NCI-H2107 (cell line): Measurements from ENCODE around the gene DDX10.

Experiments used
- DNase-seq: peaks from one replicate; lab custom pipeline; 2025; lab: John Stamatoyannopoulos, UW

Gene DDX10

DNA sequence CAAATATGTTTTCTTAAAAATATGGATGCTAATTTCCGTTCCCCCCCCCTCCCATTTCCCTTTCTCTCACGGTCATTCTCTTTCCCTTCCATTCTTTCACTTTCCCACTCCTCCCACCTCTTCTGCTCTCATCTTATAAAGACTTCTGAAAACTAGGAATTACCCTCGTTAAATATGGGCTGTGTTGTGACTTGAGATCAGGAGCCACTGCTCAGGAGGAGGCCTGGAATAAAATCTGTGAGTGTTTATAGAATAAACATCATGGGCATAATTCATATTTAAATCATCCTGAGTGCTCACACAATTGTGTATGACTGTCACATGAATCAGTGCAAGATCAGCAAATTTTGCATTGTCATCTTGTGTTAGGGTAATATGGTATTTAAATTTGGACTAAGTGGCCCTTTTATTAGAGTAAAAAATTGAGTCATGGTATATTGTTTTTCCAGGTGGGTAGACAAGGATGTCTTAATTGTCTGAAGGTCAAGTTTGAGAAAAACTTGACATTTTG lies 208.0 kb downstream of the DDX10 start:
- no peak for DNase-seq

- no peak for DNase-seq
Observed at GRCh38 chr11:108873310-108873709, 208.4 kb downstream of the DDX10 start.

DNA sequence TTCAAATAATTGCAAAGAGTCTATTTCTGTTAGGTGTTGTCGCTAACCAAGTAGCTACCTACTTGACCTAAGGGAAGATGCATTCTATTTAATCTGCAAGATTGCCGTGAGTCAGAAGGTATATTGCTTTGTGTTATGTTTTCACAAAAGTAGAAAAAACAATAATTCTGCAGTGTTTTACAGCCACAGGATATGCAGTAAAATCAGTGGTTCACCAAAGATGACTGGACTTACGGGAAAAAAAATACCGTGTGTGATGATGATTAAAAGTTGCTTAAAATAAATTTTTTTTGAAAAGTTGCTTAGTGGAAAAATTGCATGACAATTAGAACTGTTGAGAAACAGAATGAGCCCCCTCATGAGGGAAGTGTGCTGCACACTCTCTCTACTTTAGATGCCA lies 209.1 kb downstream of the DDX10 start:
- DNase-seq, result no peak

DNA sequence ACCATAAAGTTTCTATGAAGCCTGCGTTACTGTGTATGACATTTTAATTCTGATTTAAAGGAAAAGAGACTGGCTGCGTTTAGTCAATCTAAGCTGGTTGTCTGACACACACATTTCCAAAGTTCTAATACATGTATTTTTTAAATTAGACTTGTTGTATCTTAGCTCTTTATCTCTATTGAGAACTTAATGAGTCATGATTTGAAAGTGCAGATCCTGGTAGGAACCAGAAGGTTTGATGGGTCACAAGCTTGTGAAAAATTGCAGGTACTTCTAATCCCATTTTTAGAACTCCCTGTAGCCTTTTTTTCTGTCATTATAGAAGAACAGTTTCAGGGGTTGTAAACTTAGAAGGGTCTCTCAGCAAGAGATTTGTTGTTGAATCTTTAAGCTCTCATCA lies 210.3 kb downstream of the DDX10 start:
- no peak for DNase-seq

- DNase-seq, result no peak
Observed at GRCh38 chr11:108877178-108877577, 212.3 kb downstream of the DDX10 start.

DNA sequence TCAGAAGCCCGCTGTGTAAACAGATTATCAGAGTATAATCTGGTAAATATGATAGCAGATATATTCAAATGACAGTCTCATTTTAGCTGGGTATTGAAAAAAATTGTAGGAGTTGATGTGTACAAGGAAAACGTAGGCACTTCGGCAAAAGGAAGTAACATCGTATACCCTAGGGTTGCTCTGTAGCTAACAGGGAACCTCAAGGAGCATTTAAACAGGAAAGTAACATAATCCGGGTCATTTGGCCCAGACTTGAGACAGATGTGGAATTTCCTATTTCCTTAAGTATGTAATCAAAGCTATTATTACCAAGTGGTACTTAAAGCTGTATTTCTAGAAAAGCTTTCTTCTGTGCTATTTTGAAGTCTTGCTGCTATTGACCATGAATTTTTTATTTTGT lies 215.6 kb downstream of the DDX10 start:
- no peak for DNase-seq

GRCh38 chr11:108881131-108881530 lies 216.3 kb downstream of the DDX10 start:
- no peak for DNase-seq

- DNase-seq, result no peak
Observed at GRCh38 chr11:108882211-108882831, 217.5 kb downstream of the DDX10 start.

DNA sequence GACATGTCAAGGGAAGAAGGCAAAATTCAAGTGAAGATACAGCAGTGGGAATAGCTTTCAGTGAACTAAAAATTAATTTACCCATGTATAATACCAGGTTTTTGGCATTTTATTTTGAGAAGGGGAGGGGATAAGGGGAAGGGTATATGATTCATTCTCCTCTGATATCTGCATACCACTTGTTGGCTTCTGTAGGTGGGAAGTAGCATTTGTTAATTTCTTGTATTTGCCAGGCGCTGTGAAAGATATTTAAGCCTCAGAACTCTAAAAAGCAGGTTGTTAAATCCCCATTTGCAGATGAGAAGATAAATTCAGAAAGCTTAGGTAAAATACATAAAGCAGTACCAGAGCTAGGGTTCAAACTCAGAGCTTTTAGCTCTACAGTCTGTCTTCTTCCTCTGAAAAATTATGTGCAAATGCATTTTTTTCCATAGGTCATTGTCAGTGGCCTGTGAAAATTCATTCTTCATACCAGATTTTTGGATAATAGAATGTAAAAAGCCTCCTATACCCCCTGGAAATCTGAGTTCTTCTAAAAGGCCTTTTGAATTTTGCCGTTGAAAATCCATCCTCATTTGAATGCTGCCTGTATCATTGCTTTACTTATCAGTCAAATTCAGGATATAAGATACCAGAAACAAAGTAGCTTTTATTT lies 221.3 kb downstream of the DDX10 start:
- DNase-seq, result no peak

GRCh38 chr11:108886660-108887009 lies 221.8 kb downstream of the DDX10 start:
- no peak for DNase-seq

- no peak for DNase-seq
Observed at GRCh38 chr11:108887436-108888238, 222.8 kb downstream of the DDX10 start.

DNA sequence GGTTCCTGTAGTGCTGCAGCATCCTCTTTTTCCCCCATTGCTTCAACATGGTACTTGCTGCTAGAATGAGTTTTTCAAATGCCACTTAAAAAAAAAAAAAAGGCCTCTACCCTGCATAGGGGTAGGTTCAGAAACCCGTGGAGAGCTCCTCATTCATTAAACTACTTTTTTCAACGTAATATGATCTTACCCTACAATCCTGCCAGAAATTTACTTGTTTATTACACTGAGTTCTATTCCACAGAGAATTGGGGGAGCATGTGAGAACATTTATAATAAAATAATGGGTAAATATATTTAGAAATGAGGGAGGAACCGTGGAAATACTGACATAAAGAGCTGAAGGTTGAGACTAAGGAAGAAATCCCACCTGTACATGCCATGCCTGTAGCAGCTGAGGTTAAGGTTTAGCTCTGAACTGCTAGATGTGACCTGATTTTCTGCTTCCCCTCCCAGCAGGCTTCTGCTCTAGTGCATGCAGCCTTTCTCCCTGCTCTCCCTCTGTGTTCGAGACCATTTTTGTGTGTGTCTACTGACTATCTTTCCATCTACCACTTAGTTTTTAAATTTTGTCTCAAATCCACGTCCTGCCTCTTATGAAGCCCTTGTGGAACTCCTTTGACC lies 225.7 kb downstream of the DDX10 start:
- peak; percentile 18 for DNase-seq

- no peak for DNase-seq
Observed at GRCh38 chr11:108891143-108891542, 226.3 kb downstream of the DDX10 start.

DNA sequence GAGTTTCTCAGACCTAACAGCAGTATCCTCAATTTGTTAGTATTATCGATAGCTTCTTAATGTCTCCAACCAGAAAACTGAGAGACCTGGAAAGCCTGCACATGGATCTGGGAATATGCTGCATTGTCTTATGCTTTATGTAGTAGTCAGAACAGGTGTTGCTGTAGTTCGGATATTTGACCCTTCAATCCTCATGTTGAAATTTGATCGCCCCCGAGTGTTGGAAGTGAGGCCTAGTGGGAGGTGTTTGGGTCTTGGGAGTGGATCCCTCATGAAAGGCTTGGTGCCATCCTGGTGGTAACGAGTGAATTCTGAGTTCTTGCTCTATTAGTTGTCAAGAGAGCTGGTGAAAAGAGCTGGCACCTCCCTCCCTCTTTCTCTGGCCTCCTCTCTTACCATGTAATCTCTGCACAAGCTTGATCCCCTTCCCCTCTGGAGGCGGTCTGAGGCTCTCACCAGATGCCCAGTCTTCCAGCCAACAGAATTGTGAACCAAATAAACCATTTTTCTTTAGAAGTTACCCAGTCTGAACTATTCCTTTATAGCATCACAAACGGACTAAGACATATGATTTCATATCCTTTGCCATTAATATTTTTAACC lies 227.1 kb downstream of the DDX10 start:
- peak; percentile 16 for DNase-seq

GRCh38 chr11:108895579-108896480 lies 231.0 kb downstream of the DDX10 start:
- DNase-seq, result no peak

DNA sequence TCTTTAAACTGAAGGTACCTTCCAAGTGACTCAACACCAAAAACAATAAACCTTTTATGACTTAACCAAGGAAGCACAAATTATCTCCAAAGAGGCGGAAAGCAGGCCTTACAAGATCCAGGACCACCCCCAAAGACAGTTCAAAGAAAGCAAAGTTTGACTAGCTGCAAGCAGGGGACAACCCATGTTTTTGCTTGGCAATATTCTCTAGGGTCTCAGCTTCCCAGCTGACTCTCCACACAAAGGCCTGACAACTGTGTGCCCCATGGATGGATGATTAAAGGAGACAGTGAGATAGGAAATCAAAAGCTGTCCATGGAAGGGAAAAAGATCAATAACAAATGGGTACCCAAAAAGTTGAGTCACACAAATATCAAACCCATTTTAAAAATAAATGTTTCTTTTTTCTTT lies 232.2 kb downstream of the DDX10 start:
- DNase-seq, result no peak

- DNase-seq, result no peak
Observed at GRCh38 chr11:108897916-108898315, 233.0 kb downstream of the DDX10 start.

GRCh38 chr11:108901359-108901758 lies 236.5 kb downstream of the DDX10 start:
- DNase-seq, result no peak

- no peak for DNase-seq
Observed at GRCh38 chr11:108902027-108902469, 237.2 kb downstream of the DDX10 start.

- DNase-seq, result no peak
Observed at GRCh38 chr11:108904480-108904879, 239.6 kb downstream of the DDX10 start.

GRCh38 chr11:108906329-108906728 lies 241.5 kb downstream of the DDX10 start:
- no peak for DNase-seq
